ENCODE results near the gene PASK. TPM values are rescaled to one million over a fixed set of nuclear protein-coding genes. Genes with fewer than 3 reads are reported as not detected.

PASK gene
- total and polyA plus RNA-seq, 2 donors (not counting 1 experiment from before 2014, with no cell fraction given) = 1.0 to 1.5 TPM

DNA sequence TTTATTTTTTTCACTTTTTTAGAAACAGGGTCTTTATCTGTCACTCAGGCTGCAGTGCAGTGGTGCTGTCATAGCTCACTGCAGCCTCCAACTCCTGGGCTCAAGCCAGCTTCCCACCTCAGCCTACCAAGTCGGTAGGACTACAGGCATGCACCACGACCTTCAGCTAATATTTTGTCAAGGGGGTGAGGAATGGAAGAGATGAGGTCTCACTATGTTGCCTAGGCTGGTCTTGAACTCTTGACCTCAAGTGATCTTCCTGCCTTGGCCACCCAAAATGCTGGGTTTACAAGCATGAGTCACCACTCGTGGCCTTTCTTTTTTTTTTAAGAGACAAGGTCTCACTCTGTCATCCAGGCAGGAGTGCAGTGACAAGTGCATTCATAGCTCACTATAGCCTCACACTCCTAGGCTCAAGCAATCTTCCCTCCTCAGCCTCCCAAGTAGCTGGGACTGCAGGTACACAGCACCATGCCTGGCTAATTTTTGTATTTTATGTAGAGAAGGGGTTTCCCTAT lies 14.4 kb upstream of the PASK start:
- Histone ChIP-seq H3K4me1 (ENCODE audit: control insufficient read depth, extremely low read depth, insufficient read depth, low read length) (peaks cover 7% of the 10 kb centered on the region), H3K9me3 (ENCODE audit: control insufficient read depth, insufficient read depth, low read depth, low read length) (no peaks in the 10 kb centered on the region), H4K20me1 (ENCODE audit: control insufficient read depth, extremely low read depth, insufficient read depth, low read length) (no peaks in the 10 kb centered on the region), H3K4me3 (replicated peaks in 1 of 4; ENCODE audit: control extremely low read depth in 1 of 4, insufficient read depth in 1 of 4, low read depth in 3 of 4, low read length in 4 of 4) (no peak overlapping the region), H2AFZ (ENCODE audit: low read length) (no peak overlapping the region), H3K9ac (ENCODE audit: insufficient read depth, low read length) (no peak overlapping the region), H3K79me2 (ENCODE audit: control insufficient read depth, insufficient read depth, low read length) (no peaks in the 10 kb centered on the region), H3K27me3 (ENCODE audit: control insufficient read depth, insufficient read depth, low read length) (no peaks in the 10 kb centered on the region), H3K4me2 (ENCODE audit: extremely low read depth, insufficient read depth, low read length) (no peak overlapping the region), H3K27ac (ENCODE audit: insufficient read depth, low read length) (no peak overlapping the region), H3K36me3 (ENCODE audit: control insufficient read depth, insufficient read depth, low read length) (peaks cover 20% of the 10 kb centered on the region)
- TF ChIP-seq EZH2 (IDR thresholded peaks at IDR 0.05; ENCODE audit: low read length, missing control alignments) = no peak
- TF ChIP-seq, protein P1, sequence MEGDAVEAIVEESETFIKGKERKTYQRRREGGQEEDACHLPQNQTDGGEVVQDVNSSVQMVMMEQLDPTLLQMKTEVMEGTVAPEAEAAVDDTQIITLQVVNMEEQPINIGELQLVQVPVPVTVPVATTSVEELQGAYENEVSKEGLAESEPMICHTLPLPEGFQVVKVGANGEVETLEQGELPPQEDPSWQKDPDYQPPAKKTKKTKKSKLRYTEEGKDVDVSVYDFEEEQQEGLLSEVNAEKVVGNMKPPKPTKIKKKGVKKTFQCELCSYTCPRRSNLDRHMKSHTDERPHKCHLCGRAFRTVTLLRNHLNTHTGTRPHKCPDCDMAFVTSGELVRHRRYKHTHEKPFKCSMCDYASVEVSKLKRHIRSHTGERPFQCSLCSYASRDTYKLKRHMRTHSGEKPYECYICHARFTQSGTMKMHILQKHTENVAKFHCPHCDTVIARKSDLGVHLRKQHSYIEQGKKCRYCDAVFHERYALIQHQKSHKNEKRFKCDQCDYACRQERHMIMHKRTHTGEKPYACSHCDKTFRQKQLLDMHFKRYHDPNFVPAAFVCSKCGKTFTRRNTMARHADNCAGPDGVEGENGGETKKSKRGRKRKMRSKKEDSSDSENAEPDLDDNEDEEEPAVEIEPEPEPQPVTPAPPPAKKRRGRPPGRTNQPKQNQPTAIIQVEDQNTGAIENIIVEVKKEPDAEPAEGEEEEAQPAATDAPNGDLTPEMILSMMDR (conservative IDR thresholded peaks at IDR 0.05 in 1 of 2, IDR thresholded peaks at IDR 0.05 in 1 of 2; ENCODE audit: low read depth in 1 of 2, low read length in 2 of 2) = no peak
- no peak for DNase-seq (ENCODE audit: low read depth in 2 of 2)

DNA sequence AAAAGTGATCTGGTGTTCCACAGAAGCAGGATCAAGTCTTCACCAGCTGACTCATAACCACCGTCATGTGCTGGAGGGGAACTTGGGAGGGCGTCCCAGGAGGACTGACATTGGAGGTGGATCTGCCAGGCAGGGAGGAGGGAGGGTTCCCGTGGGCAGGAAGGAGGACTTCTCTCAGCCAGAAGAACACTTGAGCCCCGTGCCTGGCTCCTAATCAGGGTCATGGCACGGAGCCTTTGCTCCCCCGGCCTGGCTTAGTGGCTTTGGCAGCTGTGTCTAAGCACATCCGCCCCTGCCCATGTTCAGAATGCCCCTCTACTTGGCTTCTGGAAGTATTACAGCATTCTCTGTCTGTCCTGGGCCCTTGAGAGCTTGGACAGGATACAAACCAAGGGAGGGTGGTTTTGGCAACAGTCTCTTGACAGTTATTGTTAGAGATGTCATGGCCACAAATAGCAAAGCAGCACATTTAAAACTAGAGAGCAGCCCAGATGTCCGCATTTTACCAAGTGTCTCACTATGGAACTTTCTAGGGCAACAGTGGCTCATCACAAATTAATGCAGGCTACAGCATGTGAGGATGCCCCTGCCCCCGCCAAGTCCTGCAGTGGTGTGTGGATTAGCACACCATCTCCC lies 12.5 kb upstream of the PASK start:
- Histone ChIP-seq H3K27me3 (ENCODE audit: control insufficient read depth, insufficient read depth, low read length) (no peaks in the 10 kb centered on the region), H3K9me3 (ENCODE audit: control insufficient read depth, insufficient read depth, low read depth, low read length) (no peaks in the 10 kb centered on the region), H2AFZ (ENCODE audit: low read length) (no peak overlapping the region), H3K79me2 (ENCODE audit: control insufficient read depth, insufficient read depth, low read length) (no peaks in the 10 kb centered on the region), H4K20me1 (ENCODE audit: control insufficient read depth, extremely low read depth, insufficient read depth, low read length) (no peaks in the 10 kb centered on the region), H3K4me1 (ENCODE audit: control insufficient read depth, extremely low read depth, insufficient read depth, low read length) (peaks cover 7% of the 10 kb centered on the region), H3K4me3 (replicated peaks in 1 of 4; ENCODE audit: control extremely low read depth in 1 of 4, insufficient read depth in 1 of 4, low read depth in 3 of 4, low read length in 4 of 4) (no peak overlapping the region), H3K9ac (ENCODE audit: insufficient read depth, low read length) (no peak overlapping the region), H3K4me2 (ENCODE audit: extremely low read depth, insufficient read depth, low read length) (peak overlapping the region; percentile 73), H3K36me3 (ENCODE audit: control insufficient read depth, insufficient read depth, low read length) (peaks cover 22% of the 10 kb centered on the region), H3K27ac (ENCODE audit: insufficient read depth, low read length) (peak overlapping the region; percentile 85)
- no peak for TF ChIP-seq EZH2 (IDR thresholded peaks at IDR 0.05; ENCODE audit: low read length, missing control alignments)
- TF ChIP-seq, protein P1 (conservative IDR thresholded peaks at IDR 0.05 in 1 of 2, IDR thresholded peaks at IDR 0.05 in 1 of 2; ENCODE audit: low read depth in 1 of 2, low read length in 2 of 2) = no peak
- DNase-seq (ENCODE audit: low read depth in 2 of 2) = peak; percentile 88 to 90

DNA sequence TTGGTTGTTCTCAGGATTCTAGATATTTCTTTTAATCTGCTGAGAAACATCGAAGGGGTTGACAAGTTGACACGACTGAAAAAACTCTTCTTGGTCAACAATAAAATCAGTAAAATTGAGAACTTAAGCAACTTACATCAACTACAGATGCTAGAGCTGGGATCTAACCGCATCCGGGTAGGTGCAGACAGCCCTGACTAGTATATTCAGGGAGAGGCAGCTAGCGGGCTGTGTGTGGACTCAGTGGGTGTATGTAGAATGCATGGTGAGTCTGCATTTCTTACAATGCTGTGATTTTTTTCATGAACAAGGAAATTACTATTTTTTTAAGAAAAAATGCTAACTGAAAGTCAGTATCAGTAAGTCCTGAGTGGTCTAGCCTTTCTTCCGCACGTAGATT lies 11.0 kb upstream of the PASK start:
- Histone ChIP-seq H3K9ac (ENCODE audit: insufficient read depth, low read length) (no peak overlapping the region), H3K79me2 (ENCODE audit: control insufficient read depth, insufficient read depth, low read length) (no peaks in the 10 kb centered on the region), H3K4me1 (ENCODE audit: control insufficient read depth, extremely low read depth, insufficient read depth, low read length) (peaks cover 7% of the 10 kb centered on the region), H3K36me3 (ENCODE audit: control insufficient read depth, insufficient read depth, low read length) (peaks cover 16% of the 10 kb centered on the region), H3K27ac (ENCODE audit: insufficient read depth, low read length) (no peak overlapping the region), H3K27me3 (ENCODE audit: control insufficient read depth, insufficient read depth, low read length) (no peaks in the 10 kb centered on the region), H3K4me2 (ENCODE audit: extremely low read depth, insufficient read depth, low read length) (no peak overlapping the region), H3K9me3 (ENCODE audit: control insufficient read depth, insufficient read depth, low read depth, low read length) (no peaks in the 10 kb centered on the region), H4K20me1 (ENCODE audit: control insufficient read depth, extremely low read depth, insufficient read depth, low read length) (no peaks in the 10 kb centered on the region), H3K4me3 (replicated peaks in 1 of 4; ENCODE audit: control extremely low read depth in 1 of 4, insufficient read depth in 1 of 4, low read depth in 3 of 4, low read length in 4 of 4) (no peak overlapping the region), H2AFZ (ENCODE audit: low read length) (no peak overlapping the region)
- DNase-seq (ENCODE audit: low read depth in 2 of 2) = no peak
- no peak for TF ChIP-seq EZH2 (IDR thresholded peaks at IDR 0.05; ENCODE audit: low read length, missing control alignments)
- TF ChIP-seq, protein P1 (conservative IDR thresholded peaks at IDR 0.05 in 1 of 2, IDR thresholded peaks at IDR 0.05 in 1 of 2; ENCODE audit: low read depth in 1 of 2, low read length in 2 of 2) = no peak
